Omental fat pad (tissue), 4 donors: ENCODE data around the gene SPNS1. TPM values are rescaled to one million over a fixed set of nuclear protein-coding genes. Genes with fewer than 3 reads are reported as not detected.

Experiments used
- ATAC-seq: fragments of 150-250 bp; one replicate; pipeline ENCODE4 v1.9.1; 2016; ENCODE audit warnings: mild to moderate bottlenecking, moderate library complexity; ENCODE audit not compliant: low FRiP score
- DNase-seq: peaks from one replicate; pipeline ENCODE4 v3.0.0-alpha.2; 2019; ENCODE audit warnings: low spot score
- CTCF ChIP-seq, 3 donors: fragments of 450-650 bp; IDR thresholded peaks; one replicate each; pipeline ENCODE4 v1.5.1; 2016 to 2017; ENCODE audit warnings: antibody characterized with exemption in 3 of 3, mild to moderate bottlenecking in 3 of 3, moderate library complexity in 2 of 3
- total RNA-seq, 4 donors: library from RNA; depleted of rRNA; stranded (reverse); fragments of >200 nt; gene quantifications; one replicate each; pipeline ENCODE4 v1.1.0, GENCODE V29; 2016

SPNS1 gene
- total RNA-seq, 4 donors from 2014 or later: 16.3 to 21.0 (median 18.5) TPM

DNA sequence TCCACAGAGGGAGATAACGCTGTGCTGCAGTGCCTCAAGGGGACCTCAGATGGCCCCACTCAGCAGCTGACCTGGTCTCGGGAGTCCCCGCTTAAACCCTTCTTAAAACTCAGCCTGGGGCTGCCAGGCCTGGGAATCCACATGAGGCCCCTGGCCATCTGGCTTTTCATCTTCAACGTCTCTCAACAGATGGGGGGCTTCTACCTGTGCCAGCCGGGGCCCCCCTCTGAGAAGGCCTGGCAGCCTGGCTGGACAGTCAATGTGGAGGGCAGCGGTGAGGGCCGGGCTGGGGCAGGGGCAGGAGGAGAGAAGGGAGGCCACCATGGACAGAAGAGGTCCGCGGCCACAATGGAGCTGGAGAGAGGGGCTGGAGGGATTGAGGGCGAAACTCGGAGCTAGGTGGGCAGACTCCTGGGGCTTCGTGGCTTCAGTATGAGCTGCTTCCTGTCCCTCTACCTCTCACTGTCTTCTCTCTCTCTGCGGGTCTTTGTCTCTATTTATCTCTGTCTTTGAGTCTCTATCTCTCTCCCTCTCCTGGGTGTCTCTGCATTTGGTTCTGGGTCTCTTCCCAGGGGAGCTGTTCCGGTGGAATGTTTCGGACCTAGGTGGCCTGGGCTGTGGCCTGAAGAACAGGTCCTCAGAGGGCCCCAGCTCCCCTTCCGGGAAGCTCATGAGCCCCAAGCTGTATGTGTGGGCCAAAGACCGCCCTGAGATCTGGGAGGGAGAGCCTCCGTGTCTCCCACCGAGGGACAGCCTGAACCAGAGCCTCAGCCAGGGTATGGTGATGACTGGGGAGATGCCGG, 42.0 kb upstream of the SPNS1 start:
- ATAC-seq: no peak
- DNase-seq: no peak
- TF ChIP-seq CTCF (IDR thresholded peaks at IDR 0.05): no peak

DNA sequence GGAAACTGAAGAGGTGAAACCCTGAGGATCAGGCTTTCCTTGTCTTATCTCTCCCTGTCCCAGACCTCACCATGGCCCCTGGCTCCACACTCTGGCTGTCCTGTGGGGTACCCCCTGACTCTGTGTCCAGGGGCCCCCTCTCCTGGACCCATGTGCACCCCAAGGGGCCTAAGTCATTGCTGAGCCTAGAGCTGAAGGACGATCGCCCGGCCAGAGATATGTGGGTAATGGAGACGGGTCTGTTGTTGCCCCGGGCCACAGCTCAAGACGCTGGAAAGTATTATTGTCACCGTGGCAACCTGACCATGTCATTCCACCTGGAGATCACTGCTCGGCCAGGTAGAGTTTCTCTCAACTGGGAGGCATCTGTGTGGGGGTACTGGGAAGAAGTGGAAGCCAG, 41.4 kb upstream of the SPNS1 start:
- no peak for TF ChIP-seq CTCF (IDR thresholded peaks at IDR 0.05)
- DNase-seq (no peak), ATAC-seq (peak; percentile 20)

- ATAC-seq (no peak), DNase-seq (no peak)
- no peak for TF ChIP-seq CTCF (IDR thresholded peaks at IDR 0.05)
Measured at GRCh38 chr16:28935346-28935745, 39.2 kb upstream of the SPNS1 start.

- peak; percentile 66 for DNase-seq
- TF ChIP-seq CTCF (IDR thresholded peaks at IDR 0.05): no peak
- ATAC-seq: peak; percentile 85
Measured at GRCh38 chr16:28935924-28936783, 38.4 kb upstream of the SPNS1 start.

DNA sequence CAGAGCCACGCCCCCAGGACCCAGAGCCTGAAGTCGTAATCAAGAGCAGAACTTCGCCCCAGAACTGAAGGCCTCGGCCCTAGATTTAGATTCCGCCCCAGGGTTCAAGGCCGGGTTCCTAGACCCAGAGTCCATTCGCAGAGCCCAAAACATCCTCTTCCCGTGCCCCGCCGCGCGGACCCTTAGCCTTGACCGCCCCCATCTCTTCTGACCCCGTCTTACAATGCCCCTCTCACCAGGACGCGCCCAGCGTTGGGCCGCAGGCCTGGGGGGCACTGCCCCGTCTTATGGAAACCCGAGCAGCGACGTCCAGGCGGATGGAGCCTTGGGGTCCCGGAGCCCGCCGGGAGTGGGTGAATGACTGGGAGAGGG, 37.8 kb upstream of the SPNS1 start:
- no peak for TF ChIP-seq CTCF (IDR thresholded peaks at IDR 0.05)
- ATAC-seq (peak; percentile 29), DNase-seq (no peak)

GRCh38 chr16:28937222-28937876, 37.2 kb upstream of the SPNS1 start:
- TF ChIP-seq CTCF (IDR thresholded peaks at IDR 0.05): no peak
- DNase-seq: no peak
- no peak for ATAC-seq
